Measurements from ENCODE around the gene TRIOBP. TPM values are rescaled to one million over a fixed set of nuclear protein-coding genes. Genes with fewer than 3 reads are reported as not detected.

Gene TRIOBP
- total and polyA plus RNA-seq, 2 of the 4 experiments (the other 2 are of a cell fraction): 46.4 to 69.8 TPM

GRCh38 chr22:37669586-37669985 is 27.3 kb upstream of the TRIOBP start:
- Histone ChIP-seq H3K4me3 (ENCODE audit: insufficient read depth, low read depth, low read length) (no peak overlapping the region), H3K79me1 (ENCODE audit: low read depth in 1 of 2, low read length in 2 of 2) (peaks cover 26 to 81% of the 10 kb centered on the region in 2 experiments), H3K23ac (ENCODE audit: low read depth, low read length) (no peak overlapping the region), H2AK9ac (replicated peaks; ENCODE audit: low read depth, low read length, poor library complexity) (no peak overlapping the region), H2BK15ac (ENCODE audit: low read depth, low read length) (no peak overlapping the region), H4K20me1 (ENCODE audit: insufficient read depth, low read length) (no peaks in the 10 kb centered on the region; the same call in 1 of the 2 replicates), H3K9ac (ENCODE audit: low read depth, low read length) (no peak overlapping the region), H3K56ac (ENCODE audit: extremely low read depth, insufficient read depth, low read length) (no peak overlapping the region), H3K27ac (ENCODE audit: insufficient read depth, low read length) (peak overlapping the region; percentile 8; the same call in 1 of the 2 replicates), H2BK5ac (ENCODE audit: low read depth, low read length, poor library complexity, severe bottlenecking) (peak overlapping the region; percentile 6), H2AFZ (replicated peaks; ENCODE audit: low read length, poor library complexity) (no peak overlapping the region), H3K9me3 (ENCODE audit: control insufficient read depth, insufficient read depth, low read length) (no peaks in the 10 kb centered on the region), H2BK20ac (ENCODE audit: low read depth, low read length) (no peak overlapping the region), H4K8ac (ENCODE audit: low read depth in 2 of 2, low read length in 2 of 2) (no peak overlapping the region), H3K14ac (replicated peaks; ENCODE audit: low read depth, low read length) (no peak overlapping the region), H4K91ac (ENCODE audit: insufficient read depth, low read depth, low read length) (no peak overlapping the region), H2BK120ac (ENCODE audit: low read depth, low read length) (no peak overlapping the region), H3K9me1 (ENCODE audit: insufficient read depth, low read length) (no peaks in the 10 kb centered on the region; the same call in 1 of the 2 replicates), H3K4ac (ENCODE audit: low read depth, low read length) (peak overlapping the region; percentile 1; the same call in 1 of the 2 replicates), H3K27me3 (ENCODE audit: control insufficient read depth, insufficient read depth, low read length) (no peaks in the 10 kb centered on the region), H3K4me2 (ENCODE audit: low read depth, low read length) (peak overlapping the region; percentile 0; the same call in 1 of the 2 replicates), H4K5ac (ENCODE audit: low read depth, low read length) (no peak overlapping the region), H3K36me3 (ENCODE audit: control insufficient read depth, insufficient read depth, low read length) (peaks cover 14% of the 10 kb centered on the region), H2AK5ac (ENCODE audit: low read depth, low read length) (peak overlapping the region; percentile 6; the same call in 1 of the 2 replicates), H3K18ac (ENCODE audit: low read depth, low read length) (0 out of 2 replicates have a peak overlapping the region, but pooled peaks have one; percentile 3), H3K4me1 (ENCODE audit: control insufficient read depth, insufficient read depth, low read length) (peaks cover 9% of the 10 kb centered on the region)
- intact Hi-C loops (cut with micrococcal nuclease) (no loop called here), dilution Hi-C loops (cut with HindIII; ENCODE audit: low sequenced_read_pairs, unreplicated experiment) (no loop called here), in situ Hi-C loops (cut with MboI; ENCODE audit: low sequenced_read_pairs) (no loop called here)
- WGBS, 2 experiments (ENCODE audit: extremely low coverage in 2 of 2, insufficient read length in 1 of 2): no CpG with 5 or more reads among the region's 6 CpGs
- ChIA-PET CTCF (interaction anchor here (0.6 kb wide), 1 partner anchor 62 kb away, joined by 6 read pairs; no protein-coding TSS in a partner anchor), POLR2A (ENCODE audit: unreplicated experiment) (no interaction called here)
- no TSS peak for BruUV-seq (replicated peaks)
- peak; percentile 89 for ATAC-seq (ENCODE audit: low read depth)
- DNase-seq: peak; percentile 90
- 0 out of 2 replicates have a peak, but pooled peaks have one; percentile 13 for TF ChIP-seq FOS (IDR thresholded peaks at IDR 0.05; ENCODE audit: low read depth, low read length)
- no peak for TF ChIP-seq MXI1 (IDR thresholded peaks at IDR 0.05; ENCODE audit: borderline replicate concordance, low read depth, low read length)
- TF ChIP-seq NFE2L2 (IDR thresholded peaks at IDR 0.05; ENCODE audit: low read depth, low read length): no peak
- no peak for TF ChIP-seq POLR2A (IDR thresholded peaks at IDR 0.05; ENCODE audit: low read depth, low read length)
- no peak for TF ChIP-seq CHD1 (IDR thresholded peaks at IDR 0.05; ENCODE audit: low read depth, low read length)
- no peak for TF ChIP-seq MAZ (IDR thresholded peaks at IDR 0.05; ENCODE audit: borderline replicate concordance, low read depth, low read length)
- TF ChIP-seq, protein P1, sequence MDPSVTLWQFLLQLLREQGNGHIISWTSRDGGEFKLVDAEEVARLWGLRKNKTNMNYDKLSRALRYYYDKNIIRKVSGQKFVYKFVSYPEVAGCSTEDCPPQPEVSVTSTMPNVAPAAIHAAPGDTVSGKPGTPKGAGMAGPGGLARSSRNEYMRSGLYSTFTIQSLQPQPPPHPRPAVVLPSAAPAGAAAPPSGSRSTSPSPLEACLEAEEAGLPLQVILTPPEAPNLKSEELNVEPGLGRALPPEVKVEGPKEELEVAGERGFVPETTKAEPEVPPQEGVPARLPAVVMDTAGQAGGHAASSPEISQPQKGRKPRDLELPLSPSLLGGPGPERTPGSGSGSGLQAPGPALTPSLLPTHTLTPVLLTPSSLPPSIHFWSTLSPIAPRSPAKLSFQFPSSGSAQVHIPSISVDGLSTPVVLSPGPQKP (IDR thresholded peaks at IDR 0.05; ENCODE audit: borderline replicate concordance, low read depth, low read length): no peak
- no peak for TF ChIP-seq SMC3 (IDR thresholded peaks at IDR 0.05; ENCODE audit: low read depth, low read length)
- TF ChIP-seq MAFK (IDR thresholded peaks at IDR 0.05; ENCODE audit: low read depth, low read length): no peak
- no peak for TF ChIP-seq CEBPB (IDR thresholded peaks at IDR 0.05; ENCODE audit: low read depth, low read length)
- no peak for TF ChIP-seq CTCF (conservative IDR thresholded peaks at IDR 0.05; ENCODE audit: low read depth, low read length)
- TF ChIP-seq RCOR1 (IDR thresholded peaks at IDR 0.05; ENCODE audit: insufficient replicate concordance, low read length): peak; percentile 30
- TF ChIP-seq BHLHE40 (IDR thresholded peaks at IDR 0.05; ENCODE audit: low read depth, low read length): peak; percentile 37; the same call in 1 of the 2 replicates

All from IMR-90 (cell line).